ENCODE measurements around the gene PNPO.

DNA sequence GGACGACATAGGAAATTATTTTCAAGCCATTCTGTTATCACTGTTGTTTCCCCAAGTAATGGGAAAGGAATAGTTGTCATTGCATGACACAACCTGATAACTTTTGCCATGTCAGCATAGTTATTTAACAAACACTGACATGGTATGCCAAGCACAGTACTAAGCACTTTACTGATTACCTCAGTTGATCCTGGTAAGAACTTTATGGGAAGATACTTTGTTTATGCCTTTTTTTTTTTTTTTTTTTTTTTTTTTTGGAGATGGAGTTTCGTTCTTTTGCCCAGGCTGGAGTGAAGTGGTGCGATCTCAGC is 15.7 kb upstream of the PNPO start:
- TF ChIP-seq, protein P1, sequence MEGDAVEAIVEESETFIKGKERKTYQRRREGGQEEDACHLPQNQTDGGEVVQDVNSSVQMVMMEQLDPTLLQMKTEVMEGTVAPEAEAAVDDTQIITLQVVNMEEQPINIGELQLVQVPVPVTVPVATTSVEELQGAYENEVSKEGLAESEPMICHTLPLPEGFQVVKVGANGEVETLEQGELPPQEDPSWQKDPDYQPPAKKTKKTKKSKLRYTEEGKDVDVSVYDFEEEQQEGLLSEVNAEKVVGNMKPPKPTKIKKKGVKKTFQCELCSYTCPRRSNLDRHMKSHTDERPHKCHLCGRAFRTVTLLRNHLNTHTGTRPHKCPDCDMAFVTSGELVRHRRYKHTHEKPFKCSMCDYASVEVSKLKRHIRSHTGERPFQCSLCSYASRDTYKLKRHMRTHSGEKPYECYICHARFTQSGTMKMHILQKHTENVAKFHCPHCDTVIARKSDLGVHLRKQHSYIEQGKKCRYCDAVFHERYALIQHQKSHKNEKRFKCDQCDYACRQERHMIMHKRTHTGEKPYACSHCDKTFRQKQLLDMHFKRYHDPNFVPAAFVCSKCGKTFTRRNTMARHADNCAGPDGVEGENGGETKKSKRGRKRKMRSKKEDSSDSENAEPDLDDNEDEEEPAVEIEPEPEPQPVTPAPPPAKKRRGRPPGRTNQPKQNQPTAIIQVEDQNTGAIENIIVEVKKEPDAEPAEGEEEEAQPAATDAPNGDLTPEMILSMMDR (IDR thresholded peaks at IDR 0.05; ENCODE audit: low read depth, low read length, missing input control): no peak
- TF ChIP-seq FOXA1 (IDR thresholded peaks at IDR 0.05) (no peak), YY1 (IDR thresholded peaks at IDR 0.05) (no peak), JUND (IDR thresholded peaks at IDR 0.05) (no peak), RXRA (IDR thresholded peaks at IDR 0.05) (no peak), TAF1 (conservative IDR thresholded peaks at IDR 0.05) (no peak)
- TF ChIP-seq, protein P2, sequence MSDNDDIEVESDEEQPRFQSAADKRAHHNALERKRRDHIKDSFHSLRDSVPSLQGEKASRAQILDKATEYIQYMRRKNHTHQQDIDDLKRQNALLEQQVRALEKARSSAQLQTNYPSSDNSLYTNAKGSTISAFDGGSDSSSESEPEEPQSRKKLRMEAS (IDR thresholded peaks at IDR 0.05): no peak
- TF ChIP-seq, protein P3, sequence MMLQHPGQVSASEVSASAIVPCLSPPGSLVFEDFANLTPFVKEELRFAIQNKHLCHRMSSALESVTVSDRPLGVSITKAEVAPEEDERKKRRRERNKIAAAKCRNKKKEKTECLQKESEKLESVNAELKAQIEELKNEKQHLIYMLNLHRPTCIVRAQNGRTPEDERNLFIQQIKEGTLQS (IDR thresholded peaks at IDR 0.05): no peak
- TF ChIP-seq, protein P4, sequence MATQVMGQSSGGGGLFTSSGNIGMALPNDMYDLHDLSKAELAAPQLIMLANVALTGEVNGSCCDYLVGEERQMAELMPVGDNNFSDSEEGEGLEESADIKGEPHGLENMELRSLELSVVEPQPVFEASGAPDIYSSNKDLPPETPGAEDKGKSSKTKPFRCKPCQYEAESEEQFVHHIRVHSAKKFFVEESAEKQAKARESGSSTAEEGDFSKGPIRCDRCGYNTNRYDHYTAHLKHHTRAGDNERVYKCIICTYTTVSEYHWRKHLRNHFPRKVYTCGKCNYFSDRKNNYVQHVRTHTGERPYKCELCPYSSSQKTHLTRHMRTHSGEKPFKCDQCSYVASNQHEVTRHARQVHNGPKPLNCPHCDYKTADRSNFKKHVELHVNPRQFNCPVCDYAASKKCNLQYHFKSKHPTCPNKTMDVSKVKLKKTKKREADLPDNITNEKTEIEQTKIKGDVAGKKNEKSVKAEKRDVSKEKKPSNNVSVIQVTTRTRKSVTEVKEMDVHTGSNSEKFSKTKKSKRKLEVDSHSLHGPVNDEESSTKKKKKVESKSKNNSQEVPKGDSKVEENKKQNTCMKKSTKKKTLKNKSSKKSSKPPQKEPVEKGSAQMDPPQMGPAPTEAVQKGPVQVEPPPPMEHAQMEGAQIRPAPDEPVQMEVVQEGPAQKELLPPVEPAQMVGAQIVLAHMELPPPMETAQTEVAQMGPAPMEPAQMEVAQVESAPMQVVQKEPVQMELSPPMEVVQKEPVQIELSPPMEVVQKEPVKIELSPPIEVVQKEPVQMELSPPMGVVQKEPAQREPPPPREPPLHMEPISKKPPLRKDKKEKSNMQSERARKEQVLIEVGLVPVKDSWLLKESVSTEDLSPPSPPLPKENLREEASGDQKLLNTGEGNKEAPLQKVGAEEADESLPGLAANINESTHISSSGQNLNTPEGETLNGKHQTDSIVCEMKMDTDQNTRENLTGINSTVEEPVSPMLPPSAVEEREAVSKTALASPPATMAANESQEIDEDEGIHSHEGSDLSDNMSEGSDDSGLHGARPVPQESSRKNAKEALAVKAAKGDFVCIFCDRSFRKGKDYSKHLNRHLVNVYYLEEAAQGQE (IDR thresholded peaks at IDR 0.05): no peak
